ENCODE measurements around the gene PPP1R11.

PPP1R11 gene

GRCh38 chr6:30062471-30063178, 4.4 kb upstream of the PPP1R11 start:
- DNase-seq: no peak

GRCh38 chr6:30063315-30063714, 3.7 kb upstream of the PPP1R11 start:
- DNase-seq: no peak

DNA sequence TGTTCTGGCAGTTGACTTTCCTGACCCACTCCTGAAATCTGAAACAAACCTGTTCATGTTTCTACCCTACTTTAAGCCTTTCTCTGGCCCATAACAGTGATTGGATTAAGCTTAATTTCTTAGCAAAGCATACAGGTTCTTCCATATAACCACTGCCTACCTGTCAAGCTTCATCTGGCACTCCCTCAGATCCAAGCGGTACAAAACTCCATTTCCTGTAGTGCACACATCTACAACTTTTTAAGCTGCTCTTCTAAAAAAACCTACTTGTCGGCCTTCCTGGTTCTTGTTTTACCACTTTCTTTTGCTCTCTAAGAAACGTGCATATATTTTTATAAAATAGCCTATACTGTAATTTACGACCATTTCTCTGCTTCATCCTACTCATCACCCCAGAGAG, 916 bp upstream of the PPP1R11 start:
- no peak for DNase-seq

- no peak for DNase-seq
Measured at GRCh38 chr6:30067460-30068139, 602 bp downstream of the PPP1R11 start.

- peak; percentile 40 for DNase-seq
Measured at GRCh38 chr6:30071081-30071818, 4.3 kb downstream of the PPP1R11 start.

GRCh38 chr6:30071858-30072257, 4.9 kb downstream of the PPP1R11 start:
- DNase-seq: no peak

GRCh38 chr6:30073489-30074235, 6.7 kb downstream of the PPP1R11 start:
- DNase-seq: no peak

- no peak for DNase-seq
Measured at GRCh38 chr6:30074331-30075093, 7.5 kb downstream of the PPP1R11 start.

- peak; percentile 35 for DNase-seq
Measured at GRCh38 chr6:30075094-30075789, 8.2 kb downstream of the PPP1R11 start, which contains the start of gene RNF39. TSS of gene RNF39 (minus strand) at chr6:30075769. CDS start at chr6:30075585, 184 bp downstream.

GRCh38 chr6:30075790-30076732, 9.1 kb downstream of the PPP1R11 start:
- DNase-seq: no peak

GRCh38 chr6:30077218-30077617, 10.2 kb downstream of the PPP1R11 start:
- no peak for DNase-seq

DNA sequence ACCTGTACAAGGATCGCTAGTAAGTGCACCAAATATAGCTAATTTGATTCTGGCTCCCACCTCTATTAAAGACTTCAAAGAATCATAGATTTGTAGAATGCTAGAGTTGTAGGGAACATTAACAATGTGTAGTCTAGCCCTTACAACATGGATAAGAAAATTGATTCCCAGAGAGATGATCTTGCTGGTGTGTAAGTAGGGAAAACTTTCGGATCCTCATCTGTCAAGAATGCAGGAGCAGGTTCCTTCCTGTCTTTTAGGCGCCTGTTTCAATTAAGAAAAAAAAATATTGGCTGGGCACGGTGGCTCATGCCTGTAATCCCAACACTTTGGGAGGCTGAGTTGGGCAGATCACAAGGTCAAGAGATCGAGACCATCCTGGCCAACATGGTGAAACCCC, 20.9 kb downstream of the PPP1R11 start:
- no peak for DNase-seq

DNA sequence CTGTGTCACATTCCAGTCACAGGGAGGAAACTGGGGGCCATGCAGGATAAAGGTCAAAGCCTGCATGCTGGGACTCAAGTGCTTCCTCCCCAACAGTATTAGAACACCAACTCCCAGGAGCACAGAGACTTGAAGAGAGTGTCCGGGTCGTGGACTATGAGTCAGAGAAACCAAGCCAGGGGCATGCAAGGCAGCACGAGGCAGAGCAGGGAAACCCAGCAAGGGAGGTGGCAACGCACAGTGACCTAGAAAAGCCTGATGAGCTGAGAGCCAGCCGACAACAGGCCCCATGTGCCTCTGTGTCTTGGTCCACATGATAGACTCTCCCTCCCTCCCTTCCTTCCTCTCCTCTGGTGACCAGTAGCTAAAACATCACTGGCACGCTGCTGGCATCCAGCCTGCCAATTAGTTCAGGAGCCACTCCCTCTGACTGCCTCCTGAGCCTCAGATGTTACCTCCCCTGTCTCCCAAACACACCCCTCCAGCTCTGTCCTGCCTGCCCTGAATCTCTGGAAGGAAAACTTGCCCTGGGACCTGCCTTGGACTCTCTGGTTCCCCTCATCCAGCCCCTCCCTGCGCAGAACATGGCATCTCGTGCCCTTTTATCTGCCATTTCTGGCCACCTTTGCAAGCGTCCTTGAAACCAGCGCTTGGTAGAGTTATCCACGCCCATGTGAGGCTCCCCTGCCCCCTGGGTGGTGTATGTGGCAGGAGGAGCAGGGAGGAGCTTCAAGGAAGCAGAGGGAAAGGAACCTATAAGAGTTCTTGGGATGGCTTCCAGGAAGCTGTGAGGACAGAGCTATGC, 24.8 kb downstream of the PPP1R11 start:
- no peak for DNase-seq

GRCh38 chr6:30092852-30093543, 26.0 kb downstream of the PPP1R11 start:
- no peak for DNase-seq

- no peak for DNase-seq
Measured at GRCh38 chr6:30093951-30094661, 27.1 kb downstream of the PPP1R11 start.

- DNase-seq: no peak
Measured at GRCh38 chr6:30096829-30097228, 29.8 kb downstream of the PPP1R11 start.

- DNase-seq: no peak
Measured at GRCh38 chr6:30097902-30098768, 31.1 kb downstream of the PPP1R11 start.

All from activated T-cell treated with anti-CD3 and anti-CD28 coated beads, Interleukin-2, amount 50 U/mL, for 1 hour (primary cell).